H9 (cell line): Measurements from ENCODE around the gene OTX2. TPM values are rescaled to one million over a fixed set of nuclear protein-coding genes. Genes with fewer than 3 reads are reported as not detected.

Experiments used
- DNase-seq: peaks from one replicate; pipeline ENCODE4 v3.0.0-alpha.2; 2017
- H2AFZ ChIP-seq: one replicate; pipeline ENCODE4 v1.6.1; 2013; ENCODE audit warnings: mild to moderate bottlenecking, low read length, control low read depth, moderate library complexity
- H2AK5ac ChIP-seq: 2 replicates; pipeline ENCODE4 v1.6.1; 2013; ENCODE audit warnings: low read length, control low read depth, mixed read lengths; ENCODE audit not compliant: insufficient read length
- H2BK120ac ChIP-seq: one replicate; pipeline ENCODE4 v1.6.1; 2013; ENCODE audit warnings: low read depth, mild to moderate bottlenecking, low read length, control low read depth, inconsistent platforms; ENCODE audit not compliant: poor library complexity, severe bottlenecking
- H2BK12ac ChIP-seq: 2 replicates; pipeline ENCODE4 v1.6.1; 2013; ENCODE audit warnings: low read length, control low read depth, mixed read lengths, low read depth; ENCODE audit not compliant: insufficient read length
- H2BK15ac ChIP-seq: 2 replicates; pipeline ENCODE4 v1.6.1; 2013; ENCODE audit warnings: low read depth, low read length, control low read depth
- H2BK20ac ChIP-seq: one replicate; pipeline ENCODE4 v1.6.1; 2013; ENCODE audit warnings: low read depth, mild to moderate bottlenecking, low read length, control low read depth, inconsistent platforms; ENCODE audit not compliant: poor library complexity, severe bottlenecking
- H2BK5ac ChIP-seq: 2 replicates; pipeline ENCODE4 v1.6.1; 2013; ENCODE audit warnings: low read length, control low read depth, mixed read lengths; ENCODE audit not compliant: insufficient read length
- H3K14ac ChIP-seq: 2 replicates; pipeline ENCODE4 v1.6.1; 2013; ENCODE audit warnings: low read length, control low read depth; ENCODE audit not compliant: insufficient read depth
- H3K18ac ChIP-seq: 2 replicates; pipeline ENCODE4 v1.6.1; 2013; ENCODE audit warnings: low read depth, mild to moderate bottlenecking, mixed read lengths, low read length, control low read depth; ENCODE audit not compliant: insufficient read length
- H3K23ac ChIP-seq: 2 replicates; pipeline ENCODE4 v1.6.1; 2013; ENCODE audit warnings: low read length, control low read depth, mixed read lengths, low read depth; ENCODE audit not compliant: insufficient read length
- H3K23me2 ChIP-seq: 2 replicates; pipeline ENCODE4 v1.6.1; 2013; ENCODE audit warnings: low read depth, mild to moderate bottlenecking, mixed read lengths, low read length, control low read depth; ENCODE audit not compliant: insufficient read length, poor library complexity, severe bottlenecking
- H3K27ac ChIP-seq: 2 replicates; pipeline ENCODE4 v1.5.1; 2013; ENCODE audit warnings: low read length, control low read depth, mixed read lengths, low read depth; ENCODE audit not compliant: insufficient read length
- H3K27me3 ChIP-seq: 2 replicates; pipeline ENCODE4 v1.6.1; 2013; ENCODE audit warnings: low read length, control low read depth, inconsistent platforms; ENCODE audit not compliant: insufficient read depth
- H3K4ac ChIP-seq: 2 replicates; pipeline ENCODE4 v1.6.1; 2013; ENCODE audit warnings: low read depth, mild to moderate bottlenecking, control low read depth, inconsistent platforms, low read length, moderate library complexity
- H3K4me1 ChIP-seq: 2 replicates; pipeline ENCODE4 v1.6.1; 2013; ENCODE audit warnings: low read length, control low read depth, inconsistent platforms; ENCODE audit not compliant: insufficient read depth
- H3K4me2 ChIP-seq: 2 replicates; pipeline ENCODE4 v1.6.1; 2013; ENCODE audit warnings: low read length, control low read depth, mixed read lengths; ENCODE audit not compliant: insufficient read length, insufficient read depth
- H3K56ac ChIP-seq: 2 replicates; pipeline ENCODE4 v1.6.1; 2013; ENCODE audit warnings: low read depth, mild to moderate bottlenecking, mixed read lengths, low read length, control low read depth; ENCODE audit not compliant: insufficient read length
- H3K79me1 ChIP-seq: 2 replicates; pipeline ENCODE4 v1.6.1; 2013; ENCODE audit warnings: low read depth, mild to moderate bottlenecking, moderate library complexity, low read length, control low read depth, inconsistent platforms; ENCODE audit not compliant: insufficient read depth, poor library complexity, severe bottlenecking
- H3K79me2 ChIP-seq: 2 replicates; pipeline ENCODE4 v1.6.1; 2013; ENCODE audit warnings: low read length, control low read depth, inconsistent platforms; ENCODE audit not compliant: insufficient read depth
- H3K9ac ChIP-seq: 2 replicates; pipeline ENCODE4 v1.6.1; 2013; ENCODE audit warnings: low read length, control low read depth, mixed read lengths; ENCODE audit not compliant: insufficient read length; ENCODE audit errors: extremely low read depth
- H3K9me3 ChIP-seq: one replicate; pipeline ENCODE4 v1.6.1; 2013; ENCODE audit warnings: low read depth, low read length, inconsistent platforms; ENCODE audit not compliant: control insufficient read depth
- H3T11ph ChIP-seq: one replicate; pipeline ENCODE4 v1.6.1; 2013; ENCODE audit warnings: mild to moderate bottlenecking, low read length, control low read depth, inconsistent platforms
- H4K20me1 ChIP-seq: one replicate; pipeline ENCODE4 v1.6.1; 2013; ENCODE audit not compliant: control insufficient read depth, insufficient read length, insufficient read depth
- H4K5ac ChIP-seq: 2 replicates; pipeline ENCODE4 v1.6.1; 2013; ENCODE audit warnings: low read depth, mild to moderate bottlenecking, mixed read lengths, low read length, control low read depth; ENCODE audit not compliant: insufficient read length
- H4K8ac ChIP-seq: replicated peaks from 2 replicates; pipeline ENCODE4 v1.6.1; 2013; ENCODE audit warnings: low read length, control low read depth, mixed read lengths, low read depth; ENCODE audit not compliant: insufficient read length
- H4K91ac ChIP-seq: 2 replicates; pipeline ENCODE4 v1.6.1; 2013; ENCODE audit warnings: low read depth, mild to moderate bottlenecking, moderate library complexity, mixed read lengths, low read length, control low read depth; ENCODE audit not compliant: insufficient read length
- H3K27ac Mint-ChIP-seq, 3 experiments: 2 replicates in 2 of 3; 3 replicates in 1 of 3; pipeline ENCODE4 v1.8.0; 2020 to 2021; ENCODE audit warnings: mixed read lengths in 3 of 3, mild to moderate bottlenecking in 1 of 3, moderate library complexity in 1 of 3
- H3K27me3 Mint-ChIP-seq: 2 replicates; pipeline ENCODE4 v1.8.0; 2021; ENCODE audit warnings: low read depth, mild to moderate bottlenecking, moderate library complexity, mixed read lengths
- H3K36me3 Mint-ChIP-seq, 3 experiments: 2 replicates in 2 of 3; 3 replicates in 1 of 3; pipeline ENCODE4 v1.8.0; 2020 to 2021; ENCODE audit warnings: low read depth in 3 of 3, mixed read lengths in 3 of 3; ENCODE audit not compliant: insufficient read depth in 1 of 3
- H3K4me1 Mint-ChIP-seq, 2 experiments: 2 replicates each; pipeline ENCODE4 v1.8.0; 2020; ENCODE audit warnings: mixed read lengths in 2 of 2
- H3K4me3 Mint-ChIP-seq, 2 experiments: 2 replicates in 1 of 2; 3 replicates in 1 of 2; pipeline ENCODE4 v1.8.0; 2020 to 2021; ENCODE audit warnings: mild to moderate bottlenecking in 2 of 2, mixed read lengths in 2 of 2, moderate library complexity in 1 of 2
- H3K9me3 Mint-ChIP-seq, 2 experiments: 2 replicates in 1 of 2; 3 replicates in 1 of 2; pipeline ENCODE4 v1.8.0; 2020; ENCODE audit warnings: mild to moderate bottlenecking in 2 of 2, mixed read lengths in 2 of 2, moderate library complexity in 1 of 2
- WGBS: extraction: QIAGEN DNeasy Blood & Tissue Kit; methylation state at CpG from one replicate; pipeline ENCODE4 v1.1.7; 2013; ENCODE audit warnings: missing lambda C conversion rate, low lambda C conversion rate, mixed read lengths; ENCODE audit not compliant: insufficient read length; ENCODE audit errors: extremely low coverage; 5-methylcytosine and 5-hydroxymethylcytosine counted together
- total RNA-seq: library from RNA; stranded (reverse); gene quantifications from 2 replicates; pipeline ENCODE4 v1.2.1, GENCODE V29; 2021
- TF ChIP-seq, protein P1 (sequence below): fragments of 200-600 bp; sonication (generic); conservative IDR thresholded peaks from 3 replicates; pipeline ENCODE4 v1.8.0; 2021; ENCODE audit warnings: antibody characterized with exemption, mild to moderate bottlenecking

The OTX2 gene
- total RNA-seq, 1 experiment from 2014 or later = 193 TPM

DNA sequence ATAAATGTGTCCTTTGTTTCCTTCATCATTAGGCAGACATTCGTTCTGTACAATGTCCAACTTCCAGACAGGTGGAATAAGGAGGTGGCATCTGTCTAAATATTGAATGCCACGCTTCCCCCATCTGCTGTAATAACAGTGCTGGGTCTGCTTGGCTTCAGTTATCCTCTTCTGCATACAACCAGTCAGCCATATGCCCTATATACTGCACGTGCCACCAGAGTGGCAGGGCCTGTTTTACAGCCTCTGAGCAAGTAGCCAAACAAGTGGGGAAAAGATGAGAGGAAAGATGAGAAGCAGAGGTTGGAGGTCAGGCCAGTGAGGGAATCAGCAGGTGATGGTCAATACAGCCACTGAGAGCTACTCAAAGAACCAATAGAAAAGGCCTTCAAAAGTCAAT lies 55.4 kb downstream of the OTX2 start:
- Histone ChIP-seq H3K4me2 (no peak overlapping the region), H3K27me3 (no peaks in the 10 kb centered on the region), H2BK20ac (no peak overlapping the region), H2BK12ac (no peak overlapping the region), H4K8ac (no peak overlapping the region), H4K91ac (no peak overlapping the region), H3K56ac (no peak overlapping the region), H3K23me2 (no peaks in the 10 kb centered on the region), H4K20me1 (no peaks in the 10 kb centered on the region), H2AK5ac (no peak overlapping the region), H3K79me2 (no peaks in the 10 kb centered on the region), H4K5ac (no peak overlapping the region), H3K4ac (no peak overlapping the region), H3K18ac (no peak overlapping the region), H2BK120ac (no peak overlapping the region), H2AFZ (no peak overlapping the region), H3T11ph (no peak overlapping the region), H2BK15ac (no peak overlapping the region), H3K23ac (no peak overlapping the region), H3K14ac (no peak overlapping the region), H3K79me1 (no peaks in the 10 kb centered on the region), H3K9ac (no peak overlapping the region), H3K9me3 (no peaks in the 10 kb centered on the region), H3K4me1 (peaks cover 2% of the 10 kb centered on the region; the same call in 1 of the 2 replicates), H2BK5ac (no peak overlapping the region), H3K27ac (no peak overlapping the region)
- DNase-seq = no peak
- H3K4me3 Mint-ChIP-seq = no peak overlapping the region
- H3K4me1 Mint-ChIP-seq = peaks cover 28 to 33% of the 10 kb centered on the region in 2 experiments
- TF ChIP-seq, protein P1, sequence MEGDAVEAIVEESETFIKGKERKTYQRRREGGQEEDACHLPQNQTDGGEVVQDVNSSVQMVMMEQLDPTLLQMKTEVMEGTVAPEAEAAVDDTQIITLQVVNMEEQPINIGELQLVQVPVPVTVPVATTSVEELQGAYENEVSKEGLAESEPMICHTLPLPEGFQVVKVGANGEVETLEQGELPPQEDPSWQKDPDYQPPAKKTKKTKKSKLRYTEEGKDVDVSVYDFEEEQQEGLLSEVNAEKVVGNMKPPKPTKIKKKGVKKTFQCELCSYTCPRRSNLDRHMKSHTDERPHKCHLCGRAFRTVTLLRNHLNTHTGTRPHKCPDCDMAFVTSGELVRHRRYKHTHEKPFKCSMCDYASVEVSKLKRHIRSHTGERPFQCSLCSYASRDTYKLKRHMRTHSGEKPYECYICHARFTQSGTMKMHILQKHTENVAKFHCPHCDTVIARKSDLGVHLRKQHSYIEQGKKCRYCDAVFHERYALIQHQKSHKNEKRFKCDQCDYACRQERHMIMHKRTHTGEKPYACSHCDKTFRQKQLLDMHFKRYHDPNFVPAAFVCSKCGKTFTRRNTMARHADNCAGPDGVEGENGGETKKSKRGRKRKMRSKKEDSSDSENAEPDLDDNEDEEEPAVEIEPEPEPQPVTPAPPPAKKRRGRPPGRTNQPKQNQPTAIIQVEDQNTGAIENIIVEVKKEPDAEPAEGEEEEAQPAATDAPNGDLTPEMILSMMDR = no peak
- no CpG with 5 or more reads among the region's 3 CpGs for WGBS
- no peaks in the 10 kb centered on the region for H3K9me3 Mint-ChIP-seq
- no peaks in the 10 kb centered on the region for H3K36me3 Mint-ChIP-seq
- no peaks in the 10 kb centered on the region for H3K27me3 Mint-ChIP-seq
- H3K27ac Mint-ChIP-seq = no peak overlapping the region
